ENCODE data around the gene JAZF1. TPM values are rescaled to one million over a fixed set of nuclear protein-coding genes. Genes with fewer than 3 reads are reported as not detected.

JAZF1 gene
- total and polyA plus RNA-seq, 2 of the 4 experiments (the other 2 are of a cell fraction) = 8.4 to 10.5 TPM

GRCh38 chr7:28166982-28167715 lies 13.4 kb downstream of the JAZF1 start:
- no TSS peak for BruUV-seq (replicated peaks)

More at GRCh38 chr7:28166982-28167715, 13.4 kb downstream of the JAZF1 start:
- peak overlapping the region; percentile 88 for H3K14ac ChIP-seq (replicated peaks; ENCODE audit: low read depth, low read length)
- peak overlapping the region; percentile 55 for H3K9ac ChIP-seq (ENCODE audit: low read depth, low read length)
- peaks cover 40 to 77% of the 10 kb centered on the region in 2 experiments for H3K79me1 ChIP-seq (ENCODE audit: low read depth in 1 of 2, low read length in 2 of 2)
- peak overlapping the region; percentile 61 to 83 for H4K8ac ChIP-seq (ENCODE audit: low read depth in 2 of 2, low read length in 2 of 2)
- peak overlapping the region; percentile 90 for H2BK120ac ChIP-seq (ENCODE audit: low read depth, low read length)
- H3K36me3 ChIP-seq (ENCODE audit: control insufficient read depth, insufficient read depth, low read length) = no peaks in the 10 kb centered on the region
- H3K4ac ChIP-seq (ENCODE audit: low read depth, low read length) = peak overlapping the region; percentile 69
- TF ChIP-seq SMC3 (IDR thresholded peaks at IDR 0.05; ENCODE audit: low read depth, low read length) = no peak
- no peak for TF ChIP-seq MXI1 (IDR thresholded peaks at IDR 0.05; ENCODE audit: borderline replicate concordance, low read depth, low read length)
- no peak for TF ChIP-seq USF2 (IDR thresholded peaks at IDR 0.05; ENCODE audit: low read depth, low read length)
- TF ChIP-seq RFX5 (IDR thresholded peaks at IDR 0.05; ENCODE audit: low read depth, low read length) = no peak
- TF ChIP-seq RAD21 (IDR thresholded peaks at IDR 0.05; ENCODE audit: low read length) = no peak
- no peak for TF ChIP-seq ELK1 (IDR thresholded peaks at IDR 0.05; ENCODE audit: borderline replicate concordance, low read depth, low read length)
- no peak for TF ChIP-seq CEBPB (IDR thresholded peaks at IDR 0.05; ENCODE audit: low read depth, low read length)
- TF ChIP-seq RCOR1 (IDR thresholded peaks at IDR 0.05; ENCODE audit: insufficient replicate concordance, low read length) = no peak
- TF ChIP-seq CTCF (conservative IDR thresholded peaks at IDR 0.05; ENCODE audit: low read depth, low read length) = no peak
- no peak for TF ChIP-seq BHLHE40 (IDR thresholded peaks at IDR 0.05; ENCODE audit: low read depth, low read length)
- TF ChIP-seq MAZ (IDR thresholded peaks at IDR 0.05; ENCODE audit: borderline replicate concordance, low read depth, low read length) = no peak
- peak overlapping the region; percentile 94; the same call in 1 of the 2 replicates for H2AK5ac ChIP-seq (ENCODE audit: low read depth, low read length)
- ChIA-PET CTCF (interaction anchor here (0.6 to 1.0 kb wide), 2 partner anchors 89 to 1884 kb away, joined by 3 read pairs; no protein-coding TSS in a partner anchor), POLR2A (ENCODE audit: unreplicated experiment) (no interaction called here)
- H3K4me1 ChIP-seq (ENCODE audit: control insufficient read depth, insufficient read depth, low read length) = peaks cover 29% of the 10 kb centered on the region
- peak overlapping the region; percentile 91; the same call in 2 of the 3 replicates for H2BK15ac ChIP-seq (ENCODE audit: low read depth, low read length)
- no CpG with 5 or more reads among the region's 5 CpGs for whole genome bisulfite sequencing, 2 experiments (ENCODE audit: extremely low coverage in 2 of 2, insufficient read length in 1 of 2)
- no peak overlapping the region for H2AK9ac ChIP-seq (replicated peaks; ENCODE audit: low read depth, low read length, poor library complexity)
- H3K4me2 ChIP-seq (ENCODE audit: low read depth, low read length) = peak overlapping the region; percentile 85
- H2AFZ ChIP-seq (replicated peaks; ENCODE audit: low read length, poor library complexity) = no peak overlapping the region
- no peaks in the 10 kb centered on the region for H3K27me3 ChIP-seq (ENCODE audit: control insufficient read depth, insufficient read depth, low read length)
- H4K5ac ChIP-seq (ENCODE audit: low read depth, low read length) = peak overlapping the region; percentile 98
- H4K20me1 ChIP-seq (ENCODE audit: insufficient read depth, low read length) = no peaks in the 10 kb centered on the region
- no peaks in the 10 kb centered on the region for H3K9me3 ChIP-seq (ENCODE audit: control insufficient read depth, insufficient read depth, low read length)
- H3K18ac ChIP-seq (ENCODE audit: low read depth, low read length) = peak overlapping the region; percentile 98
- H3K9me1 ChIP-seq (ENCODE audit: insufficient read depth, low read length) = peaks cover 19% of the 10 kb centered on the region
- DNase-seq (peak; percentile 31), ATAC-seq (ENCODE audit: low read depth) (no peak)
- dilution Hi-C loops (cut with HindIII; ENCODE audit: low sequenced_read_pairs, unreplicated experiment) (no loop called here), intact Hi-C loops (cut with micrococcal nuclease) (loop anchor here (2.0 to 5.0 kb wide), 2 partner anchors 60 to 1965 kb away; partner anchors contain the start of genes CBX3 and HNRNPA2B1), in situ Hi-C loops (cut with MboI; ENCODE audit: low sequenced_read_pairs) (no loop called here)
- peak overlapping the region; percentile 98 for H2BK5ac ChIP-seq (ENCODE audit: low read depth, low read length, poor library complexity, severe bottlenecking)
- peak overlapping the region; percentile 73 for H3K27ac ChIP-seq (ENCODE audit: insufficient read depth, low read length)
- peak overlapping the region; percentile 45; the same call in 1 of the 2 replicates for H3K56ac ChIP-seq (ENCODE audit: extremely low read depth, insufficient read depth, low read length)
- peak overlapping the region; percentile 86; the same call in 1 of the 2 replicates for H3K23ac ChIP-seq (ENCODE audit: low read depth, low read length)
- peak overlapping the region; percentile 97 for H2BK20ac ChIP-seq (ENCODE audit: low read depth, low read length)
- peak overlapping the region; percentile 58 for H4K91ac ChIP-seq (ENCODE audit: insufficient read depth, low read depth, low read length)
- no peak overlapping the region for H3K4me3 ChIP-seq (ENCODE audit: insufficient read depth, low read depth, low read length)

Measured in IMR-90 (cell line).